Measurements from ENCODE around the gene SAMD5. TPM values are rescaled to one million over a fixed set of nuclear protein-coding genes. Genes with fewer than 3 reads are reported as not detected.
A peak's percentile ranks its signal among the peaks of the same experiment; 100 is the strongest.

The SAMD5 gene
- total and polyA plus RNA-seq, 2 of the 8 experiments (the other 6 are each of a cell fraction or from before 2014, with no cell fraction given) = 0.02 to 0.04 TPM

GRCh38 chr6:147468634-147469033 lies 39.9 kb upstream of the SAMD5 start:
- Histone ChIP-seq H3K9ac (replicated peaks in 1 of 4; ENCODE audit: extremely low read depth in 1 of 4, low read depth in 3 of 4, low read length in 3 of 4) (no peak overlapping the region), H2BK20ac (ENCODE audit: low read length) (no peak overlapping the region), H3K9me3 (ENCODE audit: insufficient read depth in 2 of 2, low read depth in 1 of 2, low read length in 1 of 2) (0 out of 4 replicates have a peak, but pooled peaks cover 0 to 3% of the 10 kb centered on the region in 2 experiments), H3K23me2 (ENCODE audit: low read depth, low read length) (no peaks in the 10 kb centered on the region), H3K4ac (replicated peaks; ENCODE audit: insufficient read length, low read depth, low read length) (no peak overlapping the region), H3K4me3 (ENCODE audit: extremely low read depth in 1 of 4, insufficient read depth in 2 of 4, low read depth in 3 of 4, low read length in 4 of 4) (no peak overlapping the region), H3K56ac (replicated peaks; ENCODE audit: insufficient read length, low read depth, low read length) (no peak overlapping the region), H2AFZ (ENCODE audit: low read length) (no peak overlapping the region), H3K27me3 (replicated peaks in 1 of 4; ENCODE audit: control insufficient read depth in 3 of 4, extremely low read depth in 1 of 4, insufficient read depth in 3 of 4, low read length in 3 of 4) (no peaks in the 10 kb centered on the region), H4K5ac (ENCODE audit: insufficient read length, low read depth, low read length) (no peak overlapping the region), H2BK15ac (ENCODE audit: low read length) (no peak overlapping the region), H4K91ac (replicated peaks; ENCODE audit: insufficient read length, low read length) (no peak overlapping the region), H3K4me1 (replicated peaks in 1 of 4; ENCODE audit: control insufficient read depth in 3 of 4, insufficient read depth in 4 of 4, low read length in 3 of 4) (no peaks in the 10 kb centered on the region; a peak in 1 of 7 replicates), H4K20me1 (replicated peaks in 1 of 2; ENCODE audit: control insufficient read depth in 1 of 2, insufficient read depth in 2 of 2, low read length in 2 of 2) (no peaks in the 10 kb centered on the region), H4K8ac (ENCODE audit: extremely low read depth, insufficient read depth, low read length) (no peak overlapping the region), H2BK5ac (ENCODE audit: low read depth, low read length) (no peak overlapping the region), H2BK12ac (ENCODE audit: low read depth, low read length) (no peak overlapping the region), H2BK120ac (replicated peaks; ENCODE audit: low read depth, low read length) (no peak overlapping the region), H3K27ac (ENCODE audit: low read depth, low read length) (no peak overlapping the region), H2AK5ac (ENCODE audit: low read depth, low read length) (no peak overlapping the region), H3K36me3 (ENCODE audit: control insufficient read depth in 2 of 4, insufficient read depth in 4 of 4, low read length in 3 of 4) (no peaks in the 10 kb centered on the region), H3K4me2 (ENCODE audit: insufficient read depth in 1 of 2, low read depth in 2 of 2, low read length in 2 of 2) (no peak overlapping the region), H3K79me2 (ENCODE audit: control insufficient read depth in 1 of 2, insufficient read depth in 2 of 2, low read length in 2 of 2) (no peaks in the 10 kb centered on the region), H3K18ac (ENCODE audit: extremely low read depth, low read length) (no peak overlapping the region), H3K14ac (ENCODE audit: insufficient read length) (no peak overlapping the region), H3K23ac (ENCODE audit: insufficient read length) (no peak overlapping the region), H3K79me1 (ENCODE audit: low read depth, low read length) (no peaks in the 10 kb centered on the region)
- POLR2A ChIA-PET (ENCODE audit: partially characterized antibody) = interaction anchor here (0.6 kb wide), 1 partner anchor 1027 kb away, joined by 3 read pairs; no protein-coding TSS in a partner anchor
- no peak for FAIRE-seq
- 91% methylated on average over 2 of the region's 2 CpGs; no CpG with 5 or more reads in 1 of the 2 experiments for WGBS, 2 experiments (ENCODE audit: extremely low coverage in 1 of 2, insufficient coverage in 1 of 2, insufficient read length in 1 of 2, insufficient replicate concordance in 2 of 2, low coverage in 1 of 2, low lambda C conversion rate in 2 of 2, missing lambda C conversion rate in 1 of 2)
- no peak for DNase-seq (ENCODE audit: low read depth in 1 of 2, low spot score in 2 of 2)
- CTCF ChIA-PET (ENCODE audit: partially characterized antibody) = no interaction called here
- TF ChIP-seq POU5F1 (IDR thresholded peaks at IDR 0.05; ENCODE audit: low read depth, low read length) = no peak
- no peak for TF ChIP-seq SIN3A (conservative IDR thresholded peaks at IDR 0.05 in 1 of 2, IDR thresholded peaks at IDR 0.05 in 1 of 2; ENCODE audit: low read depth in 1 of 2, low read length in 2 of 2)
- no peak for TF ChIP-seq E2F6 (IDR thresholded peaks at IDR 0.05)
- TF ChIP-seq KDM1A (IDR thresholded peaks at IDR 0.05; ENCODE audit: borderline replicate concordance, low read length) = no peak
- TF ChIP-seq SP2 (IDR thresholded peaks at IDR 0.05; ENCODE audit: low read length) = no peak
- TF ChIP-seq RAD21 (IDR thresholded peaks at IDR 0.05 in 1 of 2, conservative IDR thresholded peaks at IDR 0.05 in 1 of 2; ENCODE audit: low read depth in 2 of 2, low read length in 2 of 2) = peak; percentile 41 to 57
- peak; percentile 8 to 49 (median 36) for TF ChIP-seq CTCF (IDR thresholded peaks at IDR 0.05; ENCODE audit: control extremely low read depth in 1 of 3, insufficient read depth in 1 of 3, low read depth in 1 of 3, low read length in 3 of 3)
- no peak for TF ChIP-seq NANOG (IDR thresholded peaks at IDR 0.05; ENCODE audit: insufficient read depth, low read depth, low read length, poor library complexity, severe bottlenecking)
- no peak for TF ChIP-seq MAX (IDR thresholded peaks at IDR 0.05)

Data from H1 (cell line).